Mesendoderm (in vitro differentiated cells): ENCODE data around the gene IGF1R.
A peak's percentile ranks its signal among the peaks of the same experiment; 100 is the strongest.

Source experiments
- DNase-seq: peaks from one replicate; pipeline ENCODE4 v3.0.0; 2013
- H2AK5ac ChIP-seq: 2 replicates; pipeline ENCODE4 v1.6.1; 2013; ENCODE audit warnings: low read length, inconsistent platforms
- H2BK120ac ChIP-seq: 2 replicates; pipeline ENCODE4 v1.6.1; 2013; ENCODE audit warnings: low read depth, mild to moderate bottlenecking, low read length, moderate library complexity, mixed read lengths
- H2BK15ac ChIP-seq: replicated peaks from 2 replicates; pipeline ENCODE4 v1.6.1; 2013; ENCODE audit warnings: low read depth, mild to moderate bottlenecking, moderate library complexity
- H2BK5ac ChIP-seq: 2 replicates; pipeline ENCODE4 v1.6.1; 2013; ENCODE audit warnings: low read length, inconsistent platforms
- H3K18ac ChIP-seq: 2 replicates; pipeline ENCODE4 v1.6.1; 2013; ENCODE audit warnings: mild to moderate bottlenecking, low read length, mixed read lengths
- H3K23ac ChIP-seq: one replicate; pipeline ENCODE4 v1.6.1; 2013; ENCODE audit warnings: low read length
- H3K27ac ChIP-seq: 2 replicates; pipeline ENCODE4 v1.5.1; 2013; ENCODE audit warnings: low read depth, mild to moderate bottlenecking, inconsistent platforms, low read length, moderate library complexity
- H3K27me3 ChIP-seq: 2 replicates; pipeline ENCODE4 v1.6.1; 2013; ENCODE audit warnings: low read length, control low read depth, mild to moderate bottlenecking, inconsistent platforms; ENCODE audit not compliant: insufficient read depth, poor library complexity
- H3K36me3 ChIP-seq: 2 replicates; pipeline ENCODE4 v1.6.1; 2013; ENCODE audit warnings: low read length, inconsistent platforms; ENCODE audit not compliant: control insufficient read depth, insufficient read depth
- H3K4ac ChIP-seq: one replicate; pipeline ENCODE4 v1.6.1; 2013; ENCODE audit warnings: low read depth, mild to moderate bottlenecking, low read length, moderate library complexity
- H3K4me1 ChIP-seq: 2 replicates; pipeline ENCODE4 v1.6.1; 2013; ENCODE audit warnings: low read depth, low read length, inconsistent platforms; ENCODE audit not compliant: control insufficient read depth
- H3K4me2 ChIP-seq: 2 replicates; pipeline ENCODE4 v1.6.1; 2013; ENCODE audit warnings: low read length
- H3K4me3 ChIP-seq: 2 replicates; pipeline ENCODE4 v1.5.1; 2013; ENCODE audit warnings: mild to moderate bottlenecking, low read length
- H3K56ac ChIP-seq: one replicate; pipeline ENCODE4 v1.6.1; 2013; ENCODE audit warnings: low read length
- H3K79me1 ChIP-seq: 2 replicates; pipeline ENCODE4 v1.6.1; 2013; ENCODE audit warnings: low read length, inconsistent platforms
- H3K79me2 ChIP-seq: 2 replicates; pipeline ENCODE4 v1.6.1; 2013; ENCODE audit warnings: mild to moderate bottlenecking, low read length; ENCODE audit not compliant: control insufficient read depth, insufficient read depth
- H3K9ac ChIP-seq: 2 replicates; pipeline ENCODE4 v1.6.1; 2013; ENCODE audit warnings: low read length, inconsistent platforms
- H4K5ac ChIP-seq: one replicate; pipeline ENCODE4 v1.6.1; 2013; ENCODE audit warnings: low read length
- H4K8ac ChIP-seq: one replicate; pipeline ENCODE4 v1.6.1; 2013; ENCODE audit warnings: low read depth, mild to moderate bottlenecking, control low read depth, low read length, moderate library complexity
- WGBS: extraction: QIAGEN DNeasy Blood & Tissue Kit; methylation state at CpG from one replicate; pipeline ENCODE4 v1.1.7; 2013; ENCODE audit warnings: low lambda C conversion rate, missing lambda C conversion rate; ENCODE audit not compliant: insufficient coverage; ENCODE audit errors: extremely low coverage; 5-methylcytosine and 5-hydroxymethylcytosine counted together

IGF1R gene

GRCh38 chr15:98794211-98794610, 145.9 kb downstream of the IGF1R start:
- no peak for DNase-seq
- H3K79me2 ChIP-seq = peaks cover 67% of the 10 kb centered on the region
- H3K27me3 ChIP-seq = no peaks in the 10 kb centered on the region
- no peak overlapping the region for H2AK5ac ChIP-seq
- WGBS = no CpG with 5 or more reads among the region's 4 CpGs
- H3K79me1 ChIP-seq = peaks cover 41% of the 10 kb centered on the region
- no peaks in the 10 kb centered on the region for H3K36me3 ChIP-seq
- H3K4me1 ChIP-seq = peaks cover 15% of the 10 kb centered on the region
- no peak overlapping the region for H3K18ac ChIP-seq
- H2BK5ac ChIP-seq = no peak overlapping the region
- no peak overlapping the region for H3K4ac ChIP-seq
- no peak overlapping the region for H3K27ac ChIP-seq
- no peak overlapping the region for H4K5ac ChIP-seq
- H3K56ac ChIP-seq = no peak overlapping the region
- H2BK15ac ChIP-seq = no peak overlapping the region
- H3K23ac ChIP-seq = no peak overlapping the region
- no peak overlapping the region for H2BK120ac ChIP-seq
- H3K4me3 ChIP-seq = no peak overlapping the region
- no peak overlapping the region for H4K8ac ChIP-seq
- H3K9ac ChIP-seq = no peak overlapping the region
- H3K4me2 ChIP-seq = no peak overlapping the region

- Histone ChIP-seq H3K4me2 (no peak overlapping the region), H2BK5ac (no peak overlapping the region), H3K79me1 (peaks cover 41% of the 10 kb centered on the region), H3K4me3 (no peak overlapping the region), H3K36me3 (no peaks in the 10 kb centered on the region), H3K4me1 (peaks cover 18% of the 10 kb centered on the region), H3K27me3 (no peaks in the 10 kb centered on the region), H2BK15ac (no peak overlapping the region), H3K4ac (no peak overlapping the region), H3K56ac (no peak overlapping the region), H3K18ac (no peak overlapping the region), H4K8ac (no peak overlapping the region), H4K5ac (no peak overlapping the region), H2AK5ac (no peak overlapping the region), H3K9ac (no peak overlapping the region), H2BK120ac (no peak overlapping the region), H3K27ac (no peak overlapping the region), H3K79me2 (peaks cover 62% of the 10 kb centered on the region), H3K23ac (no peak overlapping the region)
- WGBS = no CpG with 5 or more reads among the region's 3 CpGs
- peak; percentile 67 for DNase-seq
Observed at GRCh38 chr15:98794748-98795147, 146.4 kb downstream of the IGF1R start.

GRCh38 chr15:98795980-98796379, 147.6 kb downstream of the IGF1R start:
- H2AK5ac ChIP-seq = no peak overlapping the region
- H3K4me2 ChIP-seq = no peak overlapping the region
- no peak overlapping the region for H3K23ac ChIP-seq
- H3K4ac ChIP-seq = no peak overlapping the region
- no peak overlapping the region for H2BK15ac ChIP-seq
- H3K18ac ChIP-seq = no peak overlapping the region
- H3K56ac ChIP-seq = no peak overlapping the region
- peaks cover 38% of the 10 kb centered on the region for H3K79me1 ChIP-seq
- H4K5ac ChIP-seq = no peak overlapping the region
- no peak overlapping the region for H2BK5ac ChIP-seq
- H3K4me3 ChIP-seq = no peak overlapping the region
- peaks cover 25% of the 10 kb centered on the region for H3K4me1 ChIP-seq
- WGBS = no CpG with 5 or more reads among the region's 10 CpGs
- DNase-seq = no peak
- no peaks in the 10 kb centered on the region for H3K36me3 ChIP-seq
- no peak overlapping the region for H2BK120ac ChIP-seq
- no peak overlapping the region for H3K9ac ChIP-seq
- H4K8ac ChIP-seq = no peak overlapping the region
- peaks cover 54% of the 10 kb centered on the region for H3K79me2 ChIP-seq
- no peaks in the 10 kb centered on the region for H3K27me3 ChIP-seq
- no peak overlapping the region for H3K27ac ChIP-seq

- Histone ChIP-seq H3K4ac (no peak overlapping the region), H3K79me1 (peaks cover 43% of the 10 kb centered on the region), H2BK15ac (no peak overlapping the region), H3K23ac (no peak overlapping the region), H3K4me2 (no peak overlapping the region), H2BK120ac (no peak overlapping the region), H3K18ac (no peak overlapping the region), H3K27me3 (no peaks in the 10 kb centered on the region), H3K9ac (no peak overlapping the region), H3K27ac (no peak overlapping the region), H3K36me3 (no peaks in the 10 kb centered on the region), H2AK5ac (no peak overlapping the region), H2BK5ac (no peak overlapping the region), H3K79me2 (peaks cover 57% of the 10 kb centered on the region), H3K56ac (no peak overlapping the region), H4K8ac (no peak overlapping the region), H3K4me3 (no peak overlapping the region), H4K5ac (no peak overlapping the region), H3K4me1 (peaks cover 27% of the 10 kb centered on the region)
- no CpG with 5 or more reads among the region's 12 CpGs for WGBS
- DNase-seq = no peak
Observed at GRCh38 chr15:98796685-98797357, 148.5 kb downstream of the IGF1R start.

GRCh38 chr15:98798375-98798893, 150.1 kb downstream of the IGF1R start:
- no peak overlapping the region for H3K27ac ChIP-seq
- H3K79me1 ChIP-seq = peaks cover 48% of the 10 kb centered on the region
- peaks cover 33% of the 10 kb centered on the region for H3K4me1 ChIP-seq

More at GRCh38 chr15:98798375-98798893, 150.1 kb downstream of the IGF1R start:
- Histone ChIP-seq H2AK5ac (peak overlapping the region; percentile 65), H2BK5ac (no peak overlapping the region), H2BK120ac (no peak overlapping the region), H3K36me3 (no peaks in the 10 kb centered on the region), H3K9ac (no peak overlapping the region), H3K56ac (no peak overlapping the region), H3K18ac (no peak overlapping the region), H3K79me2 (peaks cover 63% of the 10 kb centered on the region), H3K4me3 (no peak overlapping the region), H4K8ac (no peak overlapping the region), H3K4me2 (no peak overlapping the region), H3K27me3 (no peaks in the 10 kb centered on the region), H3K4ac (no peak overlapping the region), H2BK15ac (no peak overlapping the region), H3K23ac (no peak overlapping the region), H4K5ac (no peak overlapping the region)
- WGBS = no CpG with 5 or more reads among the region's 6 CpGs
- no peak for DNase-seq
